BLaER1 treated with 17β-estradiol and CSF1 and Interleukin-3, amounts not matched to agents 10 nM and 100 nM (cell line): ENCODE measurements around the gene TMEM41A.
"Not testable (repeated sequence)": the region's sequence is repeated elsewhere in the genome, so short reads cannot be mapped to it uniquely, and the experiment has no call there.

ENCODE experiments used
- H3K27ac ChIP-seq, 11 experiments: shearing (Covaris generic); formaldehyde crosslinking; 2 replicates each; pipeline ENCODE4 v1.8.1; 2022
- H3K27me3 ChIP-seq, 11 experiments: shearing (Covaris generic); formaldehyde crosslinking; 2 replicates each; pipeline ENCODE4 v1.8.1; 2022
- H3K36me3 ChIP-seq, 11 experiments: shearing (Covaris generic); formaldehyde crosslinking; 2 replicates each; pipeline ENCODE4 v1.8.1; 2022
- H3K4me1 ChIP-seq, 10 experiments: shearing (Covaris generic); formaldehyde crosslinking; 2 replicates each; pipeline ENCODE4 v1.8.1; 2022
- H3K4me2 ChIP-seq, 11 experiments: shearing (Covaris generic); formaldehyde crosslinking; 2 replicates each; pipeline ENCODE4 v1.8.1; 2022
- H3K4me3 ChIP-seq, 10 experiments: shearing (Covaris generic); formaldehyde crosslinking; 2 replicates each; pipeline ENCODE4 v1.8.1; 2022
- H3K9ac ChIP-seq, 11 experiments: shearing (Covaris generic); formaldehyde crosslinking; 2 replicates each; pipeline ENCODE4 v1.8.1; 2022
- H3K9me3 ChIP-seq, 11 experiments: shearing (Covaris generic); formaldehyde crosslinking; replicated peaks in 1 of 11; 2 replicates each; pipeline ENCODE4 v1.8.1; 2022
- H4K20me1 ChIP-seq, 11 experiments: shearing (Covaris generic); formaldehyde crosslinking; 2 replicates each; pipeline ENCODE4 v1.8.1; 2022
- Cebpa-rat ChIP-seq, 11 experiments: shearing (Covaris generic); IDR thresholded peaks; 2 replicates each; pipeline ENCODE4 v1.8.1; 2022

Gene TMEM41A

DNA sequence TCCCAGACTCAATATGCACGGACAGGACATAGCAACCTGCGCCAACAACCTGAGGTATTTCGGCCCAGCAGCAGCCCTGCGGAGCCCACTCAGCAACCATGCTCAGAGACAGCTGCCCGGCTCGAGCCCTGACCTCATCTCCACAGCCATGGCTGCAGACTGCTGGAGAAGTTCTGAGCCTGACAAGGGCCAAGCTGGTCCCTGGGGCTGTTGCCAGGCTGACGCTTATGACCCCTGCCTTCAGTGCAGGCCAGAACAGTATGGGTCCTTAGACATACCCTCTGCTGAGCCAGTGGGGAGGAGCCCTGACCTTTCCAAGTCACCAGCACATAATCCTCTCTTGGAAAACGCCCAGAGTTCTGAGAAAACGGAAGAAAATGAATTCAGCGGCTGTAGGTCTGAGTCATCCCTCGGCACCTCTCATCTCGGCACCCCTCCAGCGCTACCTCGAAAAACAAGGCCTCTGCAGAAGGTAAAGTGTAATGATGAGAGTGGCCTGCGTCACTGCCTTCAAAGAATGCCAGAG is 25.5 kb downstream of the TMEM41A start:
- Histone ChIP-seq H3K27me3 (no peaks in the 10 kb centered on the region), H4K20me1 (no peaks in the 10 kb centered on the region), H3K27ac (no peak overlapping the region), H3K36me3 (peaks cover 0 to 15% (median 6%) of the 10 kb centered on the region in 11 experiments; a peak in 9 of 22 replicates), H3K4me2 (no peak overlapping the region), H3K4me1 (peaks cover 0 to 12% (median 0%) of the 10 kb centered on the region in 10 experiments; a peak in 2 of 20 replicates), H3K4me3 (no peak overlapping the region), H3K9me3 (peaks cover 0 to 21% (median 0%) of the 10 kb centered on the region in 11 experiments; a peak in 7 of 22 replicates), H3K9ac (no peak overlapping the region)
- TF ChIP-seq Cebpa-rat (IDR thresholded peaks at IDR 0.05), result no peak

DNA sequence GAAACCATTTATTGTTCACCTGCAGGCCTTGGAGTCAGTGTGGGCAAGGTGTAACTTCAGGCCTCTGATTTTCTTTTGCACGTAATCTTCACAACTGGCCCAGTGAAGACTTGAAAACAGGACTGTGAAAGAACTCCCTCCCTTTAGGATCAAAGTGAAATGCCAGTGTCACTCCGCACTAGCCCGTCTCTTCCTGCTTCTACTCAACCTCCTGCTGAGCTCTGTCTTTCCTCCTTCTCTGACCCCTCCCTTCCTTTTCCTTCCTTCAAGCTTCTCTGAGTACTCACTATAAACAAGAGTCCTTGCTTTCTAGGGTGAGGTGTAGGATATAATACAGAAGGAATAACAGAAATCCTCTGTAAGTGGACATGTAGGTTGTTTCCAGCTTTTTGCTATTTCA is 28.5 kb downstream of the TMEM41A start:
- Histone ChIP-seq H3K9ac (no peak overlapping the region), H4K20me1 (no peaks in the 10 kb centered on the region), H3K9me3 (no peaks in the 10 kb centered on the region), H3K4me1 (no peaks in the 10 kb centered on the region), H3K27ac (no peak overlapping the region), H3K27me3 (no peaks in the 10 kb centered on the region), H3K4me2 (no peak overlapping the region), H3K36me3 (peaks cover 0 to 9% (median 5%) of the 10 kb centered on the region in 11 experiments; a peak in 6 of 22 replicates), H3K4me3 (no peak overlapping the region)
- TF ChIP-seq Cebpa-rat (IDR thresholded peaks at IDR 0.05), result no peak

DNA sequence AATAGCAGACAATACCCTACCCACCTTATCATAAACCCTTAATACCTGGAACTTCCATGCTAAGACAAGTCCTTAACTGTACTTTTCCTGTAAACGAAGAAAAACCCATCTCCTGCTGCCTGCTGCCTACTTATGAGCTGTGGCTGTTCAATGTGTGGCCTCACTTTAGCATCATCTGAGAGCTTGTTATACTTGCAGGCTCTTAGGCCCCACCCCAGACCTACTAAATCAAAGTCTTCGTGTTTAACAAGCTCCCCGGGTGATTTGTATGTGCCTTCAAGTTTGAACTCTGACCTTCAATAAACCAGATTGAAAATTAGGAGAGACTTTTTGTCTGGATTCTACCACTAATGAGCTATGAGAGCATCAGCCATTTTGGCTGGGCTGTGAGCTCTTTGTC is 29.3 kb downstream of the TMEM41A start:
- TF ChIP-seq Cebpa-rat (IDR thresholded peaks at IDR 0.05), result no peak
- no peaks in the 10 kb centered on the region for H3K4me1 ChIP-seq
- no peak overlapping the region for H3K9ac ChIP-seq
- no peak overlapping the region for H3K27ac ChIP-seq
- H3K4me3 ChIP-seq, result no peak overlapping the region
- H3K4me2 ChIP-seq, result no peak overlapping the region
- H3K27me3 ChIP-seq, result no peaks in the 10 kb centered on the region
- no peaks in the 10 kb centered on the region for H3K9me3 ChIP-seq
- peaks cover 0 to 9% (median 5%) of the 10 kb centered on the region in 11 experiments; a peak in 6 of 22 replicates for H3K36me3 ChIP-seq
- H4K20me1 ChIP-seq, result no peaks in the 10 kb centered on the region

DNA sequence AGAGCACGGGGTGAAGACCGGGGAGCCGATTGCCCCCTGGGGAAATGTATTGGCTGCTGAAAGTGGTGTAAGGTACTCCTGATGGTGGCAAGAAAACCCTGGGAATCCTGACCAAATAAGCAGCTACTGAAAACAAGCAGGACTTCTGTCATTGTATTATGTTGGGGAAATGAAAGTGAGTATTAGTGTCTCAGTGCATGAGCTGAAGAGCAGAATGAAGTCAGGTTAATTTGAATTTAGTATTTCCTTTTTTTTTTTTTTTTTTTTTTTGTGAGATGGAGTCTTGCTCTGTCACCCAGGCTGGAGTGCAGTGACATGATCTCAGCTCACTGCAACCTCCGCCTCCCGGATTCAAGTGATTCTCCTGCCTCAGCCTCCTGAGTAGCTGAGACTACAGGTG is 32.7 kb downstream of the TMEM41A start:
- not testable (repeated sequence) for H3K27ac ChIP-seq, H3K9ac ChIP-seq, H3K4me2 ChIP-seq, H3K9me3 ChIP-seq, H3K4me3 ChIP-seq, H4K20me1 ChIP-seq, H3K36me3 ChIP-seq, H3K4me1 ChIP-seq, H3K27me3 ChIP-seq

DNA sequence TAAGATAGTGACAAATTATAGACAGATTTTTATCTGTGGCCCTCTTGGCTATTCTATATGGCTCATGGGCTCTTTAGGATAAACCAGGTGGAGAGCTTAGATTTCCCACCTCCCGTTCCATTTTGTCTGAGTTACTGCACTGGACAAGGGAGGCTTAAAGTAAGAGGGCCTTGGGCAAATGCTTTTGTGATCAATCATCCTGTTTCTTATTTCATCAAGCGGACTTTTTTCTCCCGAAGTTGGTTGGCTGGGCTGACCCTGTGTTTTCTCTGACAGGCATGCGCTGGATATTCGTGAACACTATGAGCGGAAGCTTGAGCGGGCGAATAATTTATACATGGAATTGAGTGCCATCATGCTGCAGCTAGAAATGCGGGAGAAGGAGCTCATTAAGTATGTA is 33.4 kb downstream of the TMEM41A start:
- no peak for TF ChIP-seq Cebpa-rat (IDR thresholded peaks at IDR 0.05)
- Histone ChIP-seq H3K4me3 (no peak overlapping the region), H4K20me1 (no peaks in the 10 kb centered on the region), H3K9ac (no peak overlapping the region), H3K4me2 (no peak overlapping the region), H3K36me3 (no peaks in the 10 kb centered on the region), H3K4me1 (no peaks in the 10 kb centered on the region), H3K27me3 (no peaks in the 10 kb centered on the region), H3K27ac (no peak overlapping the region), H3K9me3 (no peaks in the 10 kb centered on the region)

DNA sequence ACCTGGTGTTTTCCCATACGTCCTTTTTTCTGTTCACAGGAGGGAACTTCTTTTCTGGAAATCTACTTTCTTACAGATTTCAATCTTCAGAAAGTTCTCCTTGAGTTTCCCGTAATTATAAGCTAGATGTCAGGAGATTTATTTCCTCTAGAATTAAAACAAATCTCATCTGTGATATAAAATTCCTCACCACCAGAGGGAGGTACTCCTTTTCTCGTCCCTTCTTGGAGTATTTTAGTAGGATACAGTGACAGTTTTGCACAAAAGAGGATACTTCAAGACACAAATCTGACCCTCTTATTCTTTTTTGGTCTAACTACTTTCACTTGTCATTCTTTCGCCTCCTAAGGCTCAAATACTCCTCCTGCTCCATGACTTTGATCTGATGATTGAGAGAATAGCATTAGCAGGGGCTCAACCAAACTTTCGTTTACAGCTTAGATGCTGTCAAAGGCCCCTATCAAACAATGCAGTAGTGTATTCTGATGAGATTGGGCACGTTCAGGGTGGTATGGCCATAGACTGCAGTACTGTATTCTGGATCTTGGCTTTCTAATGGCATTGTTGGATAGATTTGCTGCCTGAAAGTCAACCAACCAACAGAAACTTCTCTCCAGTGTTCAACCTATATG is 38.0 kb downstream of the TMEM41A start:
- Histone ChIP-seq H4K20me1 (no peaks in the 10 kb centered on the region), H3K4me2 (no peak overlapping the region)

DNA sequence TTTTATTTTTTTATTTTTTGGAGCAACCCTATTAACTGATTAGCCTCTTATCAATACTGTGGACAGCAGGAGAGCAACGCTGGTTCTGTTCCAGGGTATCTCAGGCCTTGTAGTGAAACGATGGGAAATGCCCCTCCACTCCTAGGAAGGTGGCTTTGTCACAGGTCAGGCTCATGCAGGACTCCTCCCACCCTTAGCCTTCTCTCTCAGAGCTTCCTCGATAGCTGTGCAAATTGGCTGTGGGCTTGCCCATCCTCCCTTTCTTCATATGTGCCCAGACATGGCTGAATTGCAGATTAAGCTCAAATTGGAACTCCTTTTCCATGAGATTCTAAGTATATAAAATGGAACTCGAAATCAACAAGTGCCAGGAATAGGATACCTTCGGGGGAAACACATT is 38.5 kb downstream of the TMEM41A start:
- no peak overlapping the region for H3K4me2 ChIP-seq
- H3K9me3 ChIP-seq, result peaks cover 0 to 3% (median 0%) of the 10 kb centered on the region in 11 experiments; a peak in 1 of 22 replicates
- H3K36me3 ChIP-seq, result no peaks in the 10 kb centered on the region
- no peaks in the 10 kb centered on the region for H3K4me1 ChIP-seq
- no peaks in the 10 kb centered on the region for H4K20me1 ChIP-seq
- H3K4me3 ChIP-seq, result no peak overlapping the region
- H3K9ac ChIP-seq, result no peak overlapping the region
- no peaks in the 10 kb centered on the region for H3K27me3 ChIP-seq
- TF ChIP-seq Cebpa-rat (IDR thresholded peaks at IDR 0.05), result no peak
- no peak overlapping the region for H3K27ac ChIP-seq

More for the DNA sequence above, 38.0 kb downstream of the TMEM41A start:
- no peaks in the 10 kb centered on the region for H3K4me1 ChIP-seq
- no peak for TF ChIP-seq Cebpa-rat (IDR thresholded peaks at IDR 0.05)
- H3K36me3 ChIP-seq, result no peaks in the 10 kb centered on the region
- H3K4me3 ChIP-seq, result no peak overlapping the region
- no peak overlapping the region for H3K9ac ChIP-seq
- H3K9me3 ChIP-seq, result peaks cover 0 to 3% (median 0%) of the 10 kb centered on the region in 11 experiments; a peak in 1 of 22 replicates
- H3K27ac ChIP-seq, result no peak overlapping the region
- H3K27me3 ChIP-seq, result no peaks in the 10 kb centered on the region

DNA sequence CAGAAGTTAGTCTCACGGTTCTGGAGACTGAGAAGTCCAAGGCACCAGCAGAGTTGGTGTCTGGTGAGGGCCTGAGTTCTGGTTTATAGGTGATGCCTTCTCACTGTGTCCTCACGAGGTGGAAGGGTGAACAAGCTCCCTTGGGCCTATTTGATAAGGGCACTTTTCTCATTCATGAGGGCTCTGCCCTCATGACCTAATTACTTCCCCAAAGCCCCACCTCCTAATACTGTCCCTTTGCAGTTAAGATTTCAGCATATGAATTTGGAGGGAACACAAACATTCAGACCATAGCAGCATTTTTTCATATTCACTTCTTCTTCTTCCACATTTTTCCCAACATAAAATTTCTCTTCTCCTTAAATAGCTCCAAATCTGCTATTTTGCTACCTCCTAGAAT is 41.5 kb downstream of the TMEM41A start:
- H3K27ac ChIP-seq, result no peak overlapping the region
- H3K9ac ChIP-seq, result no peak overlapping the region
- H3K27me3 ChIP-seq, result no peaks in the 10 kb centered on the region
- H3K4me1 ChIP-seq, result no peaks in the 10 kb centered on the region
- H3K36me3 ChIP-seq, result no peaks in the 10 kb centered on the region
- no peak overlapping the region for H3K4me2 ChIP-seq
- H4K20me1 ChIP-seq, result no peaks in the 10 kb centered on the region
- H3K4me3 ChIP-seq, result no peak overlapping the region
- peaks cover 0 to 3% (median 0%) of the 10 kb centered on the region in 11 experiments; a peak in 1 of 22 replicates for H3K9me3 ChIP-seq
- TF ChIP-seq Cebpa-rat (IDR thresholded peaks at IDR 0.05), result no peak

DNA sequence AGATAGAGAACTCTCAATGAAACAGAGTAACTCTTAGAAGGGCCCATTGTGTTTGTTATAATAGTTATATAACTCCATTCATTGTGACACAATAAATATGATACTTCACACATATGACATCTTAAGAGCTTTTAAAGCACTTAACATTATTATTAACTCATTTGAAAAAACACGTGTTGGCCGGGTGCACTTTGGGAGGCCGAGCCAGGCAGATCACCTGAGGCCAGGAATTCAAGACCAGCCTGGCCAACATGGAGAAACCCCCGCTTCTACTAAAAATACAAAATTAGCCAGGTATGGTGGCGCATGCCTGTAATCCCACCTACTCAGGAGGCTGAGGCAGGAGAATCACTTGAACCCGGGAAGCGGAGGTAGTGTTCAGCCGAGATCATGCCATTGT is 47.4 kb downstream of the TMEM41A start:
- not testable (repeated sequence) for H3K27me3 ChIP-seq, H3K4me2 ChIP-seq, H3K4me1 ChIP-seq, H4K20me1 ChIP-seq, H3K9ac ChIP-seq, H3K4me3 ChIP-seq, H3K9me3 ChIP-seq, H3K36me3 ChIP-seq, H3K27ac ChIP-seq

DNA sequence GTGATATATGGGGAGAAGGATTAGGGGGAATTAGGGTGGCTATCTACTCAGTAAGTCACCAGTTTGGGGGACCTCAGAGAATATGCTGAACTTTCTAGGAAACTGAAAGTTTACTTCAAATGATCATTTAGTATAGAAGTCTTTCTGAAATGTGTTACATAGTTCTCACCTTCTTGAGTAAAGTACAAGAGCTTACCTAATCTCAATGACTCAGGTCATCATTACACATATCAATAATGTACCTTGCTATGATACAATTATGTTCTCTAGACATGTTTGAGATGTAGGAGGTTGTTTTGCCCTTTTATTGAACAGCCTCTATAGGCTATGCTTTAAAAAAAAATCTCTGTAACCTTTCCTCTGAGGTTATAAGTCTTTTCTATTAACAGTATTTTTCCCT is 50.7 kb downstream of the TMEM41A start:
- Histone ChIP-seq H4K20me1 (no peaks in the 10 kb centered on the region), H3K9me3 (no peaks in the 10 kb centered on the region), H3K4me3 (no peak overlapping the region), H3K27ac (no peak overlapping the region), H3K36me3 (no peaks in the 10 kb centered on the region), H3K9ac (no peak overlapping the region), H3K4me1 (no peaks in the 10 kb centered on the region), H3K4me2 (no peak overlapping the region), H3K27me3 (no peaks in the 10 kb centered on the region)
- TF ChIP-seq Cebpa-rat (IDR thresholded peaks at IDR 0.05), result no peak
